Esophagus squamous epithelium (tissue), 5 donors: ENCODE results near the gene VIT. TPM values are rescaled to one million over a fixed set of nuclear protein-coding genes. Genes with fewer than 3 reads are reported as not detected.
"Not testable (repeated sequence)": the region's sequence is repeated elsewhere in the genome, so short reads cannot be mapped to it uniquely, and the experiment has no call there.

Source experiments
- DNase-seq: peaks from one replicate; lab custom pipeline; 2025; lab: John Stamatoyannopoulos, UW
- H3K27ac ChIP-seq, 4 donors: fragments of 200-600 bp; sonication (generic); one replicate each; pipeline ENCODE4 v1.5.1; 2016 to 2019; ENCODE audit warnings: mild to moderate bottlenecking in 1 of 4
- H3K27me3 ChIP-seq, 4 donors: fragments of 200-600 bp; sonication (generic); 1 replicate in 3 of 4; 2 replicates in 1 of 4; pipeline versions ENCODE4 v1.5.1 to v1.6.0; 2017 to 2021; ENCODE audit warnings: antibody characterized with exemption in 1 of 4
- H3K36me3 ChIP-seq, 3 donors: fragments of 200-600 bp; sonication (generic); one replicate each; pipeline ENCODE4 v1.5.1; 2016 to 2019
- H3K4me1 ChIP-seq, 3 donors: fragments of 200-600 bp; sonication (generic); one replicate each; pipeline ENCODE4 v1.5.1; 2017 to 2019
- H3K4me3 ChIP-seq, 4 donors: fragments of 200-600 bp; sonication (generic); 1 replicate in 3 of 4; 2 replicates in 1 of 4; pipeline ENCODE4 v1.5.1; 2016 to 2019; ENCODE audit warnings: mild to moderate bottlenecking in 2 of 4, moderate library complexity in 1 of 4
- H3K9me3 ChIP-seq, 3 donors: fragments of 200-600 bp; sonication (generic); one replicate each; pipeline ENCODE4 v1.5.1; 2016 to 2019
- CTCF ChIP-seq, 6 experiments: fragments of 450-650 bp in 4 of 6; fragments of 200-600 bp in 2 of 6; sonication (generic) in 2 of 6; IDR thresholded peaks; one replicate each; pipeline ENCODE4 v1.5.1; 2016 to 2019; ENCODE audit warnings: antibody characterized with exemption in 6 of 6, mild to moderate bottlenecking in 4 of 6, moderate library complexity in 4 of 6
- POLR2A ChIP-seq, 4 donors: fragments of 450-650 bp; IDR thresholded peaks; one replicate each; pipeline ENCODE4 v1.6.1; 2017; ENCODE audit warnings: antibody characterized with exemption in 4 of 4, mild to moderate bottlenecking in 4 of 4, moderate library complexity in 3 of 4
- WGBS, 2 donors: methylation state at CpG; one replicate each; pipeline ENCODE4 v1.1.5; 2018; 5-methylcytosine and 5-hydroxymethylcytosine counted together
- intact Hi-C: fragments of 100-400 bp; cut with DNase I; formaldehyde crosslinking; loops from one replicate; pipeline ENCODE4 v1.15.0; 2022
- total RNA-seq, 4 donors: library from RNA; depleted of rRNA; stranded (reverse); fragments of >200 nt; gene quantifications; one replicate each; pipeline ENCODE4 v1.1.0, GENCODE V29; 2016
- donor health status: DM: yes; HTN: yes; CAD: no.

The VIT gene
- total RNA-seq, 4 donors from 2014 or later = 2.9 to 36.8 (median 10.6) TPM

- Histone ChIP-seq H3K9me3 (no peaks in the 10 kb centered on the region), H3K27ac (no peak overlapping the region), H3K4me1 (no peaks in the 10 kb centered on the region), H3K4me3 (no peak overlapping the region), H3K36me3 (no peaks in the 10 kb centered on the region), H3K27me3 (peaks cover 0 to 4% (median 0%) of the 10 kb centered on the region in 4 donors)
- WGBS, 2 donors = 56 to 73% methylated on average over 7 of the region's 7 CpGs
- intact Hi-C loops = no loop called here
- no peak for TF ChIP-seq CTCF (IDR thresholded peaks at IDR 0.05)
- TF ChIP-seq POLR2A (IDR thresholded peaks at IDR 0.05) = no peak
- no peak for DNase-seq
Observed at GRCh38 chr2:36820942-36821605, 124.6 kb downstream of the VIT start.

DNA sequence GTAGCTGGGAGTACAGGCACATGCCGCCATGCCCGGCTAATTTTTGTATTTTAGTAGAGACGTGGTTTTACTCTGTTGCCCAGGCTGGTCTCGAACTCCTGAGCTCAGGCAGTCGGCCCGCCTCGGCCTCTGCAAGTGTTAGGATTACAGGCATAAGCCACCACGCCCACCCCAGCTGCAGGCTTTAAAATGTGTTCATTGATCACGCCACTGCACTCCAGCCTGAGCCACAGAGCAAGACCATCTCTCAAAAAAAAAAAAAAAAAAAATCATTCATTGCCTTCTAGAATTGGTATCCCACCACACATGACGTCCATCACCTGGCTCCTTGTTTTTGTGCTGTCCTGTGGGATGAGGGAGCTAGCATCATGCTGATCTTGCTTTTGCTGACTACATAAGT, 127.4 kb downstream of the VIT start:
- Histone ChIP-seq H3K4me1 (no peaks in the 10 kb centered on the region), H3K27me3 (peaks cover 0 to 4% (median 0%) of the 10 kb centered on the region in 4 donors), H3K36me3 (no peaks in the 10 kb centered on the region), H3K9me3 (no peaks in the 10 kb centered on the region), H3K4me3 (no peak overlapping the region), H3K27ac (no peak overlapping the region)
- DNase-seq = no peak
- no peak for TF ChIP-seq CTCF (IDR thresholded peaks at IDR 0.05)
- no peak for TF ChIP-seq POLR2A (IDR thresholded peaks at IDR 0.05)
- WGBS, 2 donors = 71 to 76% methylated on average over 1 to 6 of the region's 10 CpGs
- intact Hi-C loops = no loop called here

GRCh38 chr2:36824273-36824672, 127.8 kb downstream of the VIT start:
- Histone ChIP-seq H3K27ac (no peak overlapping the region), H3K9me3 (no peaks in the 10 kb centered on the region), H3K4me1 (no peaks in the 10 kb centered on the region), H3K27me3 (peaks cover 0 to 4% (median 0%) of the 10 kb centered on the region in 4 donors), H3K4me3 (no peak overlapping the region), H3K36me3 (no peaks in the 10 kb centered on the region)
- no peak for TF ChIP-seq POLR2A (IDR thresholded peaks at IDR 0.05)
- TF ChIP-seq CTCF (IDR thresholded peaks at IDR 0.05) = no peak
- intact Hi-C loops = no loop called here
- no peak for DNase-seq
- 56 to 75% methylated on average over 7 of the region's 7 CpGs for WGBS, 2 donors

- H3K27ac ChIP-seq, DNase-seq, H3K9me3 ChIP-seq, intact Hi-C loops, H3K27me3 ChIP-seq, H3K4me3 ChIP-seq, H3K4me1 ChIP-seq, H3K36me3 ChIP-seq: not testable (repeated sequence)
- WGBS, 2 donors = 60 to 62% methylated on average over 2 of the region's 2 CpGs
Observed at GRCh38 chr2:36824683-36825082, 128.2 kb downstream of the VIT start.

GRCh38 chr2:36831185-36831584, 134.7 kb downstream of the VIT start:
- no peaks in the 10 kb centered on the region for H3K27me3 ChIP-seq
- H3K4me3 ChIP-seq = no peak overlapping the region
- TF ChIP-seq POLR2A (IDR thresholded peaks at IDR 0.05) (no peak), CTCF (IDR thresholded peaks at IDR 0.05) (no peak)
- no peak for DNase-seq
- H3K27ac ChIP-seq = no peak overlapping the region
- no peaks in the 10 kb centered on the region for H3K4me1 ChIP-seq
- 67 to 70% methylated on average over 1 of the region's 1 CpG for WGBS, 2 donors
- no peaks in the 10 kb centered on the region for H3K36me3 ChIP-seq
- intact Hi-C loops = no loop called here
- H3K9me3 ChIP-seq = no peaks in the 10 kb centered on the region
